ENCODE results near the gene ARPC1B.

GRCh38 chr7:99386584-99387238 is 12.2 kb downstream of the ARPC1B start:
- no peak for TF ChIP-seq YY1 (IDR thresholded peaks at IDR 0.05; ENCODE audit: low read depth)
- TF ChIP-seq CTCF (IDR thresholded peaks at IDR 0.05): peak; percentile 50
- no peak for TF ChIP-seq MAX (IDR thresholded peaks at IDR 0.05; ENCODE audit: low read depth)
- no peak for TF ChIP-seq JUND (IDR thresholded peaks at IDR 0.05)
- TF ChIP-seq POLR2AphosphoS5 (IDR thresholded peaks at IDR 0.05; ENCODE audit: low read depth, low read length): no peak
- no peak for TF ChIP-seq CHD2 (IDR thresholded peaks at IDR 0.05; ENCODE audit: low read length, partially characterized antibody)
- TF ChIP-seq PBX3 (IDR thresholded peaks at IDR 0.05): no peak
- no peak for TF ChIP-seq EP300 (IDR thresholded peaks at IDR 0.05; ENCODE audit: borderline replicate concordance in 1 of 2, low read depth in 1 of 2, low read length in 1 of 2)
- TF ChIP-seq TAF1 (IDR thresholded peaks at IDR 0.05; ENCODE audit: borderline replicate concordance, low read depth, low read length): no peak
- TF ChIP-seq TEAD4 (IDR thresholded peaks at IDR 0.05; ENCODE audit: borderline replicate concordance, insufficient read depth): no peak

Measured in SK-N-SH (cell line).